LNCAP (cell line): Measurements from ENCODE around the gene CTSK.

Experiments
- CTCF ChIP-seq: fragments of 450-650 bp; IDR thresholded peaks from 2 replicates; pipeline ENCODE4 v1.5.1; 2017; ENCODE audit warnings: mild to moderate bottlenecking

The CTSK gene

GRCh38 chr1:150772326-150772725 lies 35.7 kb downstream of the CTSK start:
- no peak for TF ChIP-seq CTCF

GRCh38 chr1:150765296-150765976 lies 42.6 kb downstream of the CTSK start, which contains the start of gene CTSS:
Gene CTSS (minus strand): TSS chr1:150765778. CDS start chr1:150764763, 1,015 bp downstream.
- no peak for TF ChIP-seq CTCF

DNA sequence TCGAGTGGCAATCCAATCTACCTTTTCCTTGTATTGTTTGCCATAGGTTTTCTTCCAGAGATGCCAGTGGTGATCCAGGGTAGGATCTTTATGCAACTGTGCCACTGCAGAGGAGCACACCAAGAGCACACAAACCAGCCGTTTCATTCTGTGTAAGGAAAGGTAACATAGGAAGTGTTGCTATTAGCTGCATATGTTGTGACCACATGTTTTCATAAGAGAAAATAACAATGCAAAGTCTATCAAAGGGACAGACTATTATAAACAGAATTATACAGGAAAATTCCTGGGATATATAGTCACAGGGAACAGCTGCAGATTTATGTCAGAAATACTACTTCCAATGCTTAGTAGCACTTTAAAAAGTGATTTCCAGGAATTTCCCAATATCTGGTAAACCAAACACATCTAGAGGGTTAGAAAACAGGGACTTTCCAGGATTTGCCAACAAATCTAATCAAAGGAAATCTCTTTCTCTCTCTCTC lies 43.4 kb downstream of the CTSK start:
- no peak for TF ChIP-seq CTCF

DNA sequence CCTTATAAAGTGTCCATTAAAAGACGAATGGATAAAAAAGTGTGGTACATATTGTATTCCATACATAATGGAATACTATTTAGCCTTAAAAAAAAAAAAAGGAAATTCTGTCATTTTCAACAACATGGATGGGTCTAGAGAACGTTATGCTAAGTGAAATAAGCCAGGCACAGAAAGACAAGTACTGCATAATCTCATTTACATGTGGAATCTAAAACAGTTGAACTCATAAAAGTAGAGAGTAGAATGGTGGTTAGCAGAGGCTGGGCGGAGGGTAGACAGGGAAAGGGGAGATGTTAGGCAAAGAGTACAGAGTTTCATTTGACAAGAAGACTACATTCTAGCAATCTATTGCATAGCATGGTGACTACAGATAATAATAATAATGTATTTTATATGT lies 45.0 kb downstream of the CTSK start:
- no peak for TF ChIP-seq CTCF

- no peak for TF ChIP-seq CTCF
These were observed 45.5 kb downstream of the CTSK start for GRCh38 chr1:150762552-150762951.

- no peak for TF ChIP-seq CTCF
These were observed 46.3 kb downstream of the CTSK start for GRCh38 chr1:150761801-150762200.

DNA sequence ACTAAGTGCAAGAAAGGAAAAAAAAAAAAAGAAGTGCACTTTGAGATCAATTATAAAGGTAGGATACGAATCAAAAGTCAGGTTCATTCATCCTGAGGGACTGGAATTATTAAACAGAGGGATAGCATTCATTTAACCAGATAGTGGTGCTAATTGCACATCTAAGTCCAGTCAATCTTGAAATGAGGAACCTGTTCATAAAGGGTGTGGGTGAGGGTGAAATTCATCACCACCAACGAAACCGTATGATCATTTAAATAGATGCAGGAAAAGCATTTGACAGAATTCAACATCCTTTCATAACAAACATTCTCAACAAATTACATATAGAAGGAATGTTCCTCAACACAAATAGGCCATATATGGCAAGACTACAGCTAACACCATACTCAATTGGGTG lies 48.0 kb downstream of the CTSK start:
- no peak for TF ChIP-seq CTCF

DNA sequence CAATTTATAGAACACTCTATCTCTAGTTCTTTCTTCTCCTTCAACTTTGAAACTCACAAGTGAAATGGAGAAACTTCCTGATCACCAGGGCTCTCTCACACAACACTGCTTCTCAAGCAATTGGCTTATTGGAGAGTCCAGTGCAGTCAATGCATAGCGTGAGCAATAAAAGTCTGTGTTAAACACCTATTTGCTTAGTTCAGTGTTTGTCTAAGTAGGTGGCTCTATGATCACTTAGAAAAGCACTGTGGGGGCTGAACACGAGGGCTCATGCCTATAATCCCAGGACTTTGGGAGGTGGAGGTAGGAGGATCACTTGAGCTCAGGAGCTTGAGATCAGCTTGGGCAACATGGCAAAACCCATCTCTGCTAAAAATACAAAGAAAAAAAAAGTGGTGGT lies 54.6 kb downstream of the CTSK start:
- no peak for TF ChIP-seq CTCF
